VCaP (cell line): Measurements from ENCODE around the gene ZNF286A.
"Not testable (repeated sequence)": the region's sequence is repeated elsewhere in the genome, so short reads cannot be mapped to it uniquely, and the experiment has no call there.

ENCODE experiments used
- H3K27ac ChIP-seq: fragments of 450-650 bp; 2 replicates; pipeline ENCODE4 v1.5.1; 2017
- TF ChIP-seq, protein P1 (sequence below): fragments of 450-650 bp; conservative IDR thresholded peaks from 2 replicates; pipeline ENCODE4 v1.5.1; 2017; ENCODE audit warnings: mild to moderate bottlenecking, moderate library complexity

ZNF286A gene

GRCh38 chr17:15658296-15658695 lies 41.3 kb upstream of the ZNF286A start:
- no peak overlapping the region for H3K27ac ChIP-seq
- TF ChIP-seq, protein P1, sequence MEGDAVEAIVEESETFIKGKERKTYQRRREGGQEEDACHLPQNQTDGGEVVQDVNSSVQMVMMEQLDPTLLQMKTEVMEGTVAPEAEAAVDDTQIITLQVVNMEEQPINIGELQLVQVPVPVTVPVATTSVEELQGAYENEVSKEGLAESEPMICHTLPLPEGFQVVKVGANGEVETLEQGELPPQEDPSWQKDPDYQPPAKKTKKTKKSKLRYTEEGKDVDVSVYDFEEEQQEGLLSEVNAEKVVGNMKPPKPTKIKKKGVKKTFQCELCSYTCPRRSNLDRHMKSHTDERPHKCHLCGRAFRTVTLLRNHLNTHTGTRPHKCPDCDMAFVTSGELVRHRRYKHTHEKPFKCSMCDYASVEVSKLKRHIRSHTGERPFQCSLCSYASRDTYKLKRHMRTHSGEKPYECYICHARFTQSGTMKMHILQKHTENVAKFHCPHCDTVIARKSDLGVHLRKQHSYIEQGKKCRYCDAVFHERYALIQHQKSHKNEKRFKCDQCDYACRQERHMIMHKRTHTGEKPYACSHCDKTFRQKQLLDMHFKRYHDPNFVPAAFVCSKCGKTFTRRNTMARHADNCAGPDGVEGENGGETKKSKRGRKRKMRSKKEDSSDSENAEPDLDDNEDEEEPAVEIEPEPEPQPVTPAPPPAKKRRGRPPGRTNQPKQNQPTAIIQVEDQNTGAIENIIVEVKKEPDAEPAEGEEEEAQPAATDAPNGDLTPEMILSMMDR: no peak

- TF ChIP-seq, protein P1: no peak
- no peak overlapping the region for H3K27ac ChIP-seq
Observed at GRCh38 chr17:15659236-15659635, 40.3 kb upstream of the ZNF286A start.

GRCh38 chr17:15659663-15660062 lies 39.9 kb upstream of the ZNF286A start:
- H3K27ac ChIP-seq: no peak overlapping the region
- TF ChIP-seq, protein P1: no peak

DNA sequence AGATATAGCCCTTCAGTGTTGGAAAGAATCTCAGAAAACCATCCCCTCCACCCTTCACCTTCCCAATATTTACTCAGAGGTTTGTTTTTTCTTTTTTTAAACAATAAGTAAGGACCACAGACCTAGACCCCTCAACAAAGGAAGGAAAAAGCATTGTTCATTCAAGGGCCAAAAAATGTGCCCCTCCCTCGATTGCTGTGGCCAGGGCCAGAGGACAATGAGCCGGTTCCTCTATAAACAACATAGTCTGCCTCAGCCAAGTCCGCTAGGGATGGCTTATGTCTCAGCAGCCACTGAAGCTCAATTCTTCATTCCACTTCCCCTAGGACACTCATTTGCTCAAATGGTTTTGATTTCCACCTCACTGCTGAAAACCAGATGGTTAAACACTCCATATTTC lies 39.5 kb upstream of the ZNF286A start:
- TF ChIP-seq, protein P1: no peak
- H3K27ac ChIP-seq: no peak overlapping the region

GRCh38 chr17:15662681-15663080 lies 36.9 kb upstream of the ZNF286A start:
- TF ChIP-seq, protein P1: no peak
- no peak overlapping the region for H3K27ac ChIP-seq

GRCh38 chr17:15663176-15663575 lies 36.4 kb upstream of the ZNF286A start:
- TF ChIP-seq, protein P1: no peak
- no peak overlapping the region for H3K27ac ChIP-seq

- TF ChIP-seq, protein P1: no peak
- H3K27ac ChIP-seq: no peak overlapping the region
Observed at GRCh38 chr17:15663691-15664090, 35.9 kb upstream of the ZNF286A start.

- H3K27ac ChIP-seq: not testable (repeated sequence)
Observed at GRCh38 chr17:15669526-15669925, 30.0 kb upstream of the ZNF286A start.

DNA sequence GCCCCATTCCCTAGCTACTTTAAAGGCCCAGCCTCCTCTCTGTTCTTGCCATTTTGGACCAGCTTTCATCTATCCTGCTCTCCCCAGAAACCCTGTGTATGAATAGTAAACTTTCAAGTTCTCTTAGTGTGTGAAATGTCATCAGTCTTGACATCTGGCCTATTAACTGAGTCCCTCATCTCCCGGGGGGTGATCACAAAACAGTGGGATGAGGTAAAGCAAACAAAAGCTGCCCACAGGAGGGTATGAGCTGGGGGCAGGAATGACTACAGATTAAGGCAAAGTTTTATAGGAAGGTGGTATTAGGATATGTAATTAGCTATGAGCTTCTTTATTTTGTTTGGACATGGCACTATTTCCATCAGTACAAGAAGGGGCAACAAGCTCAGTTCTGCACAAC lies 24.9 kb upstream of the ZNF286A start:
- H3K27ac ChIP-seq: not testable (repeated sequence)

DNA sequence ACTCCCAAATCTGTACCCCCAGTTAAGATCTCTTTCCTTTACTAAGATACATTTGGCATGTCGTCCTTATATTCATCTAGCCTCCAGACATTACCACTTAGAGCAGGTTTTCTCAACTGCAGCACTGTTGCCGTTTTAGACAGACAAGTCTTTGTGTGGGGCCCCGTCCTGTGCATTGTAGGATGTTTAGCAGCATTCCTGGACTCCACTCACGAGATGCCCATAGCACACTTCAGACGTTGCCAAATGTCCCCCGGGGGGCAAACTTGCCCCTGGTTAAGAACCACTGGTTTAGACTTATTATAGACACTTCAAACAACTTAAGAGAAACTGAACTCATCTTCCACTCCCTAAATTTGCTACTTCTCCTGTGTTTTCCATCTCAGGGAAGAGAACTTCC lies 23.6 kb upstream of the ZNF286A start:
- H3K27ac ChIP-seq: not testable (repeated sequence)

GRCh38 chr17:15683135-15683534 lies 16.4 kb upstream of the ZNF286A start:
- H3K27ac ChIP-seq: not testable (repeated sequence)

DNA sequence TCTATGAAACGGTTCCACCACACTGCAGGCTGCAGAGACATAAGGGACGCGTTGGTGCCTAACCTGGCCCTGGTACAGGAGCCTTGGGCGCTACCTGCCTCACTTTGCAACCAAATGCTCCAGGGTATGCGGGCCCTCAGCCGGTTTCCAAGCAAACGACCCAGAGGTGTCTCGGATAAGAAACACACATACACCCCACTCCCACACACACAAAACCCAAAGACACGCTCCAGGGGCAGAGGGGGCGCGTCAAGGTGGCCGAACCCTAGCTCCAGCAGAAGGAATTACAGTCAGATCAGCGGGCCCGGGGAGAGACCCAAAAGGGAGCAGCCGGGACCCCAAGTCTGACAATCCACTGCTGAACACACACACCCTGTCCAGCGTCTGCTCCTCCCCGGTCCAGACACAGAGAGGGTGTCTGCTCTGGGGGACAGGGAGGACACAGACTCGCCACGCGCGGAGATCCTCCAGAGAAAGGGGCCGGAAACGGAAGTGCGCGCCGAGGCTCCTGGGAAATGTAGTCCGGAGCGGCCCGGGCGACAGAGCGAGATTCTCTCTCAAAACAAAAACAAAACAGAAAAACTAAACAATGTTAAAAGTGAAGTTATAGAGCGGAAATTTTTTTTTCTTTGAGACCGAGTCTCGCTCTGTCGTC lies 15.6 kb upstream of the ZNF286A start, which contains the start of gene TRIM16:
Gene TRIM16, minus strand, starts transcription at position 488 of the 655 bp plus-strand sequence. CDS start 32,702 bp downstream, outside the sequence.
- not testable (repeated sequence) for H3K27ac ChIP-seq

DNA sequence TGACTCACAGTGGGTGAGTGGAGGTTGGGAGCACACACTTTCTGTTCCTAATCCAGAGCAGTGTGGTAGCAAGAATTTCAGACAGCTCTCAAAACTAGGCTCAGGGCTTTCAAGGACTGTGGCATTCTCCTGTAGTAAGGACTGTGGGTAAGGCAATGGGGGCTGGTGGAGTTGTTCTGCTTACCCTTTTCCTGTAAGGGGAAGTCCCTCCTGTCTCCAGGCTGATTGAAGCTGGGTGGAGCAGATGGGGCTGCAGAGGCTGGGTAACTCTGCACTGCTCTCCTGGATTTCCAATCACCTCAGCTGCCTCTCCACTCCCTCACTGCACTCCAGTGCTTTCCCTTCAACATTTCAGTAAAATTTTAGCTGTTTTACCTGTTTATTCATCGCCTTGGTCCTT lies 12.1 kb upstream of the ZNF286A start:
- H3K27ac ChIP-seq: not testable (repeated sequence)
